HG02943 (cell line): Measurements from ENCODE around the gene PITPNM2.

ENCODE experiments used
- ATAC-seq: cut with Tn5 transposase; IDR thresholded peaks from one replicate; pipeline ENCODE4 v1.9.1; 2021; ENCODE audit warnings: mild to moderate bottlenecking, low read depth, moderate library complexity; ENCODE audit not compliant: unreplicated experiment

PITPNM2 gene

GRCh38 chr12:123150744-123151456 is at the start of gene PITPNM2:
PITPNM2 (minus strand) TSS chr12:123151090; CDS start chr12:123034590, 116,500 bp downstream.
- no peak for ATAC-seq

GRCh38 chr12:123200414-123200813 is 49.5 kb upstream of the PITPNM2 start:
- no peak for ATAC-seq

DNA sequence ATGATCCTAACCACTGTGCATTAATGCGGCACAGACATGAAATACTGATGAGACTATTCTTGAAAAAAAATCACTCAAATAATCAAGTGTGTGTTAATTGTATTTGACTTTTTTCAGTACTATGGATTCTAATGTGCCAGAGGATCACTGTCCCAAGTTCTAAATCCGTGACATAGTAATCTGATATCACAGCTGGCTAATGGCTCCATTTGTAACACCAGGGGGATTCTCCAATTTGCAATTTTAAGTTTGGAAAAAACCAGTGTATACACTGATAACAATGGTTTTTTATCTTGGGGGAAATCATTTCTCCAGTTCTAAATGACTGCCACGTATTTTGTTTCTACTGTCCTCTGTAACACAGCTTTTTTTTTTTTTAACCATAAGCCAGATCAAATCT is 49.0 kb upstream of the PITPNM2 start:
- no peak for ATAC-seq

DNA sequence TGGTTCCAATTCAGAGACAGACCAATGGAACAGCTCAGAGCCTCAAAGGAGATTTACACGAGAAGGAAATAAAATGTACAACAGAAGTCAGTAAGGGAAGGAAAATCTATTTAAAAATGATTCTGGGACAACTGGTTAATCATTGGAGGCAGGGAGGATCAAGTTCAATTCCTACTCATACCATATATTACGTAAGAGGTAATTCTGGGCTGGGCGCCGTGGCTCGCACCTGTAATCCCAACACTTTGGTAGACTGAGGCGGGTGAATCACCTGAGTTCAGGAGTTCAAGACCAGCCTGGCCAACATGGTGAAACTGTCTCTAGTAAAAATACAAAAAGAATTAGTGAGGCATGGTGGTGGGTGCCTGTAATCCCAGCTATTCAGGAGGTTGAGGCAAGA is 36.7 kb upstream of the PITPNM2 start:
- no peak for ATAC-seq

DNA sequence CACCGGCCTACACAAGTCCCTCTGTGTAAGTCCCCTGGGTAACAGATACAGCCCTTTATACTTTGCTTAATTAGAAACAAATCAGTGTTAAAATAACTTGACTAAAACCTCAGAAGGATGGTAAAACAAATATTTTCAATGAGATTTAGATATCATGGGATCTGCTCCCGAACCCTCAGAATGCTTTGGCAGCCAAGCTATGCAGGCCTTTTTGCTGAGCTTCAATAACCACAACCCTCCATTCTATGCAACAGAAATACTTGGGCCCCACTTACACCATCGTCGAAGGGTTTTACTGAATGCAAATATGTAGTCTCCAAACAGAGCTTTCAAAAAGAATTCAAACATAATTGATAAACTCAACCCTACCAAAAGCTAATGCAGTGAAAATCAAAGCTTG is 29.3 kb upstream of the PITPNM2 start:
- ATAC-seq: no peak

- no peak for ATAC-seq
Observed at GRCh38 chr12:123171967-123172366, 21.1 kb upstream of the PITPNM2 start.

DNA sequence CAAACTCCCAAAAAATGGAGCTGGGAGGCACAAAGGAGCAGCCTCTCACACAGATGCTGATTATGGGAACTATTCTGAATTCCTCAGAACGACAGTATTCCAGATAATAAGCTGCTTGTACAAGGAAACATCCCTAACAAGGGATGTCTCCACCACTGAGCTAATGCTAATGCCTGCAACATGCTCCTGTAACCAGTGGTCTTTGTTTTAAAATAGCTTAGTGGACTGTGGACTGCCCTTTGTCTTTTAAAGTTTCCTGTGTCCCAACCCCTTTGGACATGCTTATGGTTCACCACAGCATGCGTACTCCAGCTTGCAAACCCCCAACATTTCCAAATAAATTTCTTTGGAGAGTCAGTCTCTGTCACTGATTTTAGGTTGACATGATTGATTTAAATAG is 16.4 kb upstream of the PITPNM2 start:
- no peak for ATAC-seq

GRCh38 chr12:123165537-123165936 is 14.6 kb upstream of the PITPNM2 start:
- ATAC-seq: no peak

GRCh38 chr12:123164710-123165261 is 13.9 kb upstream of the PITPNM2 start:
- ATAC-seq: no peak

- ATAC-seq: no peak
Observed at GRCh38 chr12:123164222-123164621, 13.3 kb upstream of the PITPNM2 start.

GRCh38 chr12:123163227-123163626 is 12.3 kb upstream of the PITPNM2 start:
- no peak for ATAC-seq

- no peak for ATAC-seq
Observed at GRCh38 chr12:123160801-123161487, 10.1 kb upstream of the PITPNM2 start.

- no peak for ATAC-seq
Observed at GRCh38 chr12:123153906-123154305, 3.0 kb upstream of the PITPNM2 start.

DNA sequence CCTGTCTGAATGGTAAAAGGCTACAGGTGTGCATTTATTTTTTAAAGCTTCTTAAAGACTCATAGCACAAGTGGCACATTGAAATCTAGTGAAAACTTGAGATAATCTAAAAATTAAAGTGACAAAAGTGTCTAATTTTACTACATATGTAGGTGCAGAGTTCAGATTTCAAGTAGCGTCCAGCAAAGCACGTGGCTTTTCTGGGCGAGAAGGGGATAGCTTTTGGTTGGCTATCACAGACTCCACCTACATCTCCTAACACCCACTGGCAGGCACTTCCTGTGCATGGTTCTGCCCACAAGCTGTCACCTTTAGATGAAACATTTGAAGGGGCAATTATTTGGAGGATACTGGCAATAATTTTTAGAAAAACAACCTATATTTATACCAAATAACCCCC is 1.9 kb upstream of the PITPNM2 start:
- ATAC-seq: no peak

GRCh38 chr12:123151457-123152454 is 866 bp upstream of the PITPNM2 start:
- no peak for ATAC-seq

DNA sequence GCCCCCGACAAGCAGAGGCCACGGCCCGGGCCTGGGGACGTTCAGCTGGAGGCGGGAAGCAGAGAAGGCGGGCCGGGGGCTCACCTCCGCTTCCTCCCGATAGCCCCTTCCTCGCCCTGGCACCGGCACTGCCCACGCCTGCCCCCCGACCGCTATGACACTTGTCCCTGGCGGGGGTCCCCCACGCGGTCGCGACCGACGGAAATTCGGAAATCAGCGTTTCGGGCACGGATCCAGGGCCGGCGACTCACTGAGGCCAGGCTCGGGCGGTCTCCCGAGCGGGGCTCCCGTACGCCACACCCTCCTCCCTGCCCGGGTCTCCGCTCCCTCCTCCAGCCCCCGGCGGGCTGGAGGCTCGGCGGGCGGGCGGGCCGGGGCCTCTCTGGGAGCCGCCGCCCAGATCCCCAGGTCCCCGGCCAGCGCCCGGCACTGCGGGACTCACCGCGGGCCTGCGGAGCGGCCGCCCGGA is 581 bp downstream of the PITPNM2 start:
- no peak for ATAC-seq

- no peak for ATAC-seq
Observed at GRCh38 chr12:123149501-123150274, 1.2 kb downstream of the PITPNM2 start.

DNA sequence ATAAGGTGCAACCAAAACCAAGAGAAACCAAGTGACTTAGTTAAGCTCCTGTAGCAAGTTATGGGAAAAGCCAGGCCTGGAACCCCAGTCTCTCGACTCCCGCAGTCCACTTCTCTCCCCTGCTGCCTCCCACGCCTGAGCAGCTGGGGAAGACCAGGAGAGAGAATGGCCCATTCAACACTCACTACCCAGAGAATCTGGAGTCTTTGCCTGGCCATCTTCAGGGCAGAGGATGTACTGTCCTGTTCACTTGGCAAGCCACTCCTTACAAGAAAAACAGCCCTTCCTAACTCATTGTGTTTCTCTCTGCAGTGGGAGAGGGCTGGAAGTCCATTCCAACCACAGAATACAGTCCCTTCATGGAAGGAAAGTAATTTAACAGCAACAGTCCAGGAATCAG is 1.8 kb downstream of the PITPNM2 start:
- ATAC-seq: no peak

DNA sequence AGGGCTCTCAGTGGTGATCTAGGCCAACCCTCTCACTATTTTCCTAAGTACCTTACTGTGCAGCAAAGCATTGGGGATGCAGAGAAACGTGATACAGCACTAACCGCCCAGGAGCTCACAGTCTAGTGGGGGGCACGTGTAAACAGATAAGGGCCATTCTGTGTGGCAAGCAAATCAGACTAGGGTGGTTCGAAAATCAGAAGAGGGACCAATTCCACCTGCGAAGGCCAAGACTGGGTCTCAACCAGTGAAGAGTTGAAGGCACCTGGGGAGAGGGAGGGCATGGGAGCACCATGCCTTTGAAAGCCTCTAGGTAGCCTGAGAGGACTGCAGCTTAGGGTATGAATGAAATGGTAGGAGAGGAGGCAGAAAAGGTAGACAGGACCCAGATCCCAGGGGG is 2.2 kb downstream of the PITPNM2 start:
- ATAC-seq: no peak

- ATAC-seq: no peak
Observed at GRCh38 chr12:123148223-123148622, 2.7 kb downstream of the PITPNM2 start.
